K562 (cell line): ENCODE results near the gene TAS2R39. TPM values are rescaled to one million over a fixed set of nuclear protein-coding genes. Genes with fewer than 3 reads are reported as not detected.

Source experiments
- ATAC-seq: fragments of 200-7000 bp; cut with Tn5 transposase; 3 replicates; pipeline ENCODE4 v1.9.1; 2020; ENCODE audit warnings: moderate library complexity
- BruUV-seq: library from RNA; stranded (reverse); fragments of 400-500 nt; replicated peaks from 2 replicates; lab custom pipeline; 2021; lab: Mats Ljungman, UMichigan
- CTCF ChIA-PET: fragments of 300-600 bp; formaldehyde crosslinking; extraction: SDS; loops from one replicate; lab custom pipeline; 2021; ENCODE audit warnings: low intra/inter-chr PET ratio; lab: Yijun Ruan, JAX
- POLR2A ChIA-PET: fragments of 300-600, 350-650 bp; sonication (Branson Sonifier 250); formaldehyde crosslinking; extraction: SDS; loops from one replicate; lab custom pipeline; 2021; ENCODE audit warnings: antibody characterized with exemption, inconsistent platforms; lab: Yijun Ruan, JAX
- DNase-seq, 4 experiments: peaks; one replicate each; pipeline versions ENCODE4 v3.0.0 to v3.0.0-alpha.2; 2011 to 2018; ENCODE audit warnings: low spot score in 3 of 4, mixed read lengths in 3 of 4; ENCODE audit errors: extremely low read depth in 1 of 4
- FAIRE-seq: peaks from 2 replicates; lab custom pipeline; 2011; peaks lifted over from hg19 to GRCh38; lab: Jason Lieb, UNC
- H2AFZ ChIP-seq: 2 replicates; pipeline ENCODE4 v1.6.0; 2011; ENCODE audit warnings: low read depth, low read length, control low read depth, inconsistent platforms
- H3K27ac ChIP-seq: fragments of 200-600 bp; 3 replicates; pipeline ENCODE4 v1.8.0; 2011; ENCODE audit warnings: low read depth, mild to moderate bottlenecking, control low read depth, inconsistent platforms, low read length, moderate library complexity, mixed read lengths; ENCODE audit errors: extremely low read depth
- H3K27me3 ChIP-seq, 2 experiments: fragments of 300-600 bp in 1 of 2; 2 replicates in 1 of 2; 3 replicates in 1 of 2; pipeline versions ENCODE4 v1.6.0 to v1.8.0; 2011; ENCODE audit warnings: inconsistent platforms in 2 of 2, low read length in 2 of 2, mild to moderate bottlenecking in 1 of 2, mixed read lengths in 1 of 2, moderate library complexity in 1 of 2; ENCODE audit not compliant: control insufficient read depth in 2 of 2, insufficient read depth in 2 of 2
- H3K36me3 ChIP-seq: fragments of 300-600 bp; 3 replicates; pipeline ENCODE4 v1.8.0; 2011; ENCODE audit warnings: mild to moderate bottlenecking, low read length, inconsistent platforms; ENCODE audit not compliant: control insufficient read depth, insufficient read depth
- H3K4me1 ChIP-seq, 2 experiments: fragments of 200-600 bp in 1 of 2; replicated peaks in 1 of 2; 2 replicates in 1 of 2; 3 replicates in 1 of 2; pipeline versions ENCODE4 v1.5.1 to v1.8.0; 2011; ENCODE audit warnings: inconsistent platforms in 2 of 2, low read length in 2 of 2, mild to moderate bottlenecking in 1 of 2, mixed read lengths in 1 of 2, moderate library complexity in 1 of 2; ENCODE audit not compliant: control insufficient read depth in 2 of 2, insufficient read depth in 2 of 2
- H3K4me2 ChIP-seq: 2 replicates; pipeline ENCODE4 v1.6.1; 2011; ENCODE audit warnings: low read length, control low read depth, inconsistent platforms, mixed read lengths; ENCODE audit not compliant: insufficient read depth
- H3K4me3 ChIP-seq: fragments of 200-600 bp; sonication (generic), shearing (Covaris generic); 2 replicates; pipeline ENCODE4 v1.5.1; 2016; ENCODE audit warnings: control low read depth, inconsistent platforms
- H3K79me2 ChIP-seq: fragments of 200-600 bp; 3 replicates; pipeline ENCODE4 v1.8.0; 2011; ENCODE audit warnings: low read length, inconsistent platforms; ENCODE audit not compliant: control insufficient read depth, insufficient read depth
- H3K9ac ChIP-seq, 2 experiments: 2 replicates each; pipeline versions ENCODE4 v1.6.0 to v1.6.1; 2011; ENCODE audit warnings: low read depth in 2 of 2, low read length in 2 of 2, control low read depth in 1 of 2, inconsistent platforms in 1 of 2, mild to moderate bottlenecking in 1 of 2, mixed read lengths in 1 of 2; ENCODE audit not compliant: insufficient read depth in 1 of 2
- H3K9me1 ChIP-seq: one replicate; pipeline ENCODE4 v1.6.0; 2011; ENCODE audit warnings: inconsistent platforms, mild to moderate bottlenecking, low read length, moderate library complexity; ENCODE audit not compliant: control insufficient read depth, insufficient read depth
- H3K9me3 ChIP-seq: replicated peaks from 2 replicates; pipeline ENCODE4 v1.5.1; 2011; ENCODE audit warnings: low read depth, low read length, inconsistent platforms; ENCODE audit not compliant: control insufficient read depth, insufficient read depth
- H4K20me1 ChIP-seq: replicated peaks from 2 replicates; pipeline ENCODE4 v1.6.1; 2011; ENCODE audit warnings: low read length, inconsistent platforms, mixed read lengths; ENCODE audit not compliant: control insufficient read depth, insufficient read depth
- ATF6 ChIP-seq: sonication (generic); formaldehyde crosslinking; IDR thresholded peaks from 2 replicates; pipeline ENCODE4 v1.4.0; 2020; ENCODE audit warnings: mild to moderate bottlenecking, missing genetic modification reagents
- CAMTA2 ChIP-seq: fragments of 250-450 bp; sonication (Bioruptor Pico); conservative IDR thresholded peaks from 2 replicates; pipeline ENCODE4 v1.5.1; 2022
- CHD7 ChIP-seq: fragments of 200-600 bp; sonication (generic); IDR thresholded peaks from one replicate; pipeline ENCODE4 v1.6.1; 2012; ENCODE audit warnings: mild to moderate bottlenecking, low read depth, low read length, inconsistent platforms
- CTCFL ChIP-seq: IDR thresholded peaks from 2 replicates; pipeline ENCODE4 v1.6.1; 2011; ENCODE audit warnings: borderline replicate concordance, low read depth, mild to moderate bottlenecking, moderate library complexity, low read length; ENCODE audit not compliant: insufficient read depth, poor library complexity, severe bottlenecking
- GATAD2A ChIP-seq: fragments of 450-650 bp; IDR thresholded peaks from 2 replicates; pipeline ENCODE4 v1.6.1; 2017
- WGBS: fragments of 100-300 bp; shearing (Covaris generic); methylation state at CpG from one replicate; pipeline ENCODE4 v1.1.6; 2016; ENCODE audit warnings: low coverage, mixed read lengths; ENCODE audit not compliant: insufficient coverage; ENCODE audit errors: missing lambda C conversion rate; 5-methylcytosine and 5-hydroxymethylcytosine counted together
- in situ Hi-C: fragments of 300-500 bp; cut with MboI; formaldehyde crosslinking; loops from 4 replicates; pipeline ENCODE4 v1.15.0; 2018; ENCODE audit warnings: inconsistent platforms, mixed read lengths
- intact Hi-C: fragments of 100-400 bp; cut with micrococcal nuclease; formaldehyde crosslinking; loops from 2 replicates; pipeline ENCODE4 v1.14.2; 2022
- polyA plus RNA-seq, 8 experiments: library from polyadenylated mRNA; depleted of rRNA in 4 of 8; stranded (reverse) in 5 of 8; unstranded in 3 of 8; fragments of >200 nt; fragmentation: Nextera tagmentation in 2 of 8; fragmentation: Illumina TruSeq in 1 of 8; extraction: Ambion mirVana in 2 of 8; extraction: Trizol in 1 of 8; gene quantifications; 2 replicates each; pipeline versions ENCODE4 v1.2.1 to v1.2.3, GENCODE V29; 2011 to 2014; ENCODE audit warnings: inconsistent platforms in 1 of 8, missing spikeins in 1 of 8
- total RNA-seq, 7 experiments: library from RNA; depleted of rRNA in 6 of 7; stranded (reverse); fragments of >200 nt in 6 of 7; fragmentation: Illumina TruSeq in 2 of 7; extraction: Trizol in 2 of 7; gene quantifications; 2 replicates each; pipeline versions ENCODE4 v1.2.1 to v1.2.3, GENCODE V29; 2011 to 2021; ENCODE audit warnings: low replicate concordance in 1 of 7

The TAS2R39 gene
- total and polyA plus RNA-seq, 9 of the 15 experiments (the other 6 are each of a cell fraction or from before 2014, with no cell fraction given): not detected

- FAIRE-seq (no peak), DNase-seq (no peak), ATAC-seq (no peak)
- no peaks in the 10 kb centered on the region for H3K79me2 ChIP-seq
- no peak overlapping the region for H3K9ac ChIP-seq
- in situ Hi-C loops (loop anchor here (10.0 kb wide), 1 partner anchor 600 kb away; no protein-coding TSS in a partner anchor), intact Hi-C loops (no loop called here)
- CTCF ChIA-PET: no interaction called here
- H3K4me3 ChIP-seq: no peak overlapping the region
- 1% methylated on average over 5 of the region's 5 CpGs for WGBS
- H3K9me1 ChIP-seq: no peaks in the 10 kb centered on the region
- H3K36me3 ChIP-seq: no peaks in the 10 kb centered on the region
- no peaks in the 10 kb centered on the region for H4K20me1 ChIP-seq
- no peak overlapping the region for H3K4me2 ChIP-seq
- H3K27ac ChIP-seq: no peak overlapping the region
- TF ChIP-seq CTCFL (no peak), ATF6 (CRISPR knock-in tag) (no peak), CAMTA2 (CRISPR knock-in tag) (no peak), GATAD2A (no peak), CHD7 (no peak)
- H3K4me1 ChIP-seq: no peaks in the 10 kb centered on the region
- POLR2A ChIA-PET: no interaction called here
- no peak overlapping the region for H2AFZ ChIP-seq
- H3K9me3 ChIP-seq: no peaks in the 10 kb centered on the region
- BruUV-seq: no TSS peak
- peaks cover 28 to 35% of the 10 kb centered on the region in 2 experiments; a peak in 4 of 5 replicates for H3K27me3 ChIP-seq
Measured at GRCh38 chr7:143225047-143225446, 41.8 kb downstream of the TAS2R39 start.
